HL-60 (cell line): ENCODE results near the gene COMMD10.

Source experiments
- DNase-seq, 2 experiments: peaks; one replicate each; pipeline ENCODE4 v3.0.0-alpha.2; 2010 to 2020; ENCODE audit warnings: low read depth in 1 of 2, low spot score in 1 of 2
- H3K27ac ChIP-seq: fragments of 250-450 bp; sonication (Bioruptor Pico); replicated peaks from 2 replicates; pipeline ENCODE4 v1.5.1; 2020; ENCODE audit warnings: mild to moderate bottlenecking, moderate library complexity
- H3K27me3 ChIP-seq: fragments of 250-450 bp; sonication (Bioruptor Pico); 2 replicates; pipeline ENCODE4 v1.5.1; 2021; ENCODE audit warnings: mild to moderate bottlenecking, moderate library complexity; ENCODE audit not compliant: insufficient read depth, poor library complexity, severe bottlenecking
- H3K4me3 ChIP-seq: replicated peaks from 2 replicates; pipeline ENCODE4 v1.5.1; 2011; ENCODE audit warnings: mild to moderate bottlenecking, control low read depth, low read length; ENCODE audit not compliant: insufficient read depth
- CTCF ChIP-seq: IDR thresholded peaks from one replicate; pipeline ENCODE4 v1.5.1; 2011; ENCODE audit warnings: low read length, control low read depth, inconsistent platforms; ENCODE audit not compliant: insufficient read depth
- GABPA ChIP-seq: IDR thresholded peaks from 2 replicates; pipeline ENCODE4 v1.6.1; 2012; ENCODE audit warnings: low read depth
- POLR2AphosphoS5 ChIP-seq: IDR thresholded peaks from 2 replicates; pipeline ENCODE4 v1.6.1; 2012; ENCODE audit warnings: low read depth
- REST ChIP-seq: IDR thresholded peaks from 2 replicates; pipeline ENCODE4 v1.6.1; 2012; ENCODE audit warnings: low read depth; ENCODE audit not compliant: insufficient replicate concordance
- SPI1 ChIP-seq: IDR thresholded peaks from 2 replicates; pipeline ENCODE4 v1.6.1; 2012; ENCODE audit warnings: low read depth, mild to moderate bottlenecking, borderline replicate concordance

COMMD10 gene

GRCh38 chr5:116265471-116265870 lies 180.6 kb downstream of the COMMD10 start:
- Histone ChIP-seq H3K4me3 (no peak overlapping the region), H3K27me3 (no peaks in the 10 kb centered on the region), H3K27ac (no peak overlapping the region)
- TF ChIP-seq REST (no peak), POLR2AphosphoS5 (no peak), GABPA (no peak), SPI1 (no peak), CTCF (no peak)
- no peak for DNase-seq

GRCh38 chr5:116271446-116272025 lies 186.7 kb downstream of the COMMD10 start:
- H3K27me3 ChIP-seq, result no peaks in the 10 kb centered on the region
- TF ChIP-seq POLR2AphosphoS5 (no peak), CTCF (no peak), SPI1 (no peak), REST (no peak)
- H3K4me3 ChIP-seq, result no peak overlapping the region
- H3K27ac ChIP-seq, result no peak overlapping the region
- DNase-seq, result no peak

- no peaks in the 10 kb centered on the region for H3K27me3 ChIP-seq
- DNase-seq, result no peak
- H3K27ac ChIP-seq, result no peak overlapping the region
- H3K4me3 ChIP-seq, result no peak overlapping the region
- TF ChIP-seq POLR2AphosphoS5 (no peak), SPI1 (no peak), CTCF (no peak), GABPA (no peak), REST (no peak)
Observed at GRCh38 chr5:116272281-116272941, 187.6 kb downstream of the COMMD10 start.
